Measurements from ENCODE around the gene BRF1. TPM values are rescaled to one million over a fixed set of nuclear protein-coding genes. Genes with fewer than 3 reads are reported as not detected.
A peak's percentile ranks its signal among the peaks of the same experiment; 100 is the strongest.

The BRF1 gene
- total RNA-seq, 1 donor from 2014 or later: 51.1 TPM

GRCh38 chr14:105214324-105214915 lies 86.4 kb downstream of the BRF1 start:
- no peak for TF ChIP-seq CTCF (conservative IDR thresholded peaks at IDR 0.05)
- no peak for DNase-seq (ENCODE audit: low read depth, low spot score)
- Mint-ChIP-seq H3K4me3 (no peak overlapping the region), H3K36me3 (ENCODE audit: low read depth) (peaks cover 10% of the 10 kb centered on the region), H3K27me3 (ENCODE audit: low read depth) (no peaks in the 10 kb centered on the region), H3K4me1 (no peaks in the 10 kb centered on the region), H3K27ac (ENCODE audit: unreplicated experiment) (no peak overlapping the region), H3K9me3 (no peaks in the 10 kb centered on the region)

- DNase-seq (ENCODE audit: low read depth, low spot score): no peak
- TF ChIP-seq CTCF (conservative IDR thresholded peaks at IDR 0.05): no peak
- no peaks in the 10 kb centered on the region for H3K27me3 Mint-ChIP-seq (ENCODE audit: low read depth)
- H3K4me3 Mint-ChIP-seq: no peak overlapping the region
- peaks cover 10% of the 10 kb centered on the region for H3K36me3 Mint-ChIP-seq (ENCODE audit: low read depth)
- peak overlapping the region; percentile 20 for H3K27ac Mint-ChIP-seq (ENCODE audit: unreplicated experiment)
- no peaks in the 10 kb centered on the region for H3K9me3 Mint-ChIP-seq
- no peaks in the 10 kb centered on the region for H3K4me1 Mint-ChIP-seq
Observed at GRCh38 chr14:105213361-105213760, 87.4 kb downstream of the BRF1 start.

- H3K36me3 Mint-ChIP-seq (ENCODE audit: low read depth): peaks cover 10% of the 10 kb centered on the region
- H3K4me1 Mint-ChIP-seq: no peaks in the 10 kb centered on the region
- no peak overlapping the region for H3K27ac Mint-ChIP-seq (ENCODE audit: unreplicated experiment)
- DNase-seq (ENCODE audit: low read depth, low spot score): no peak
- no peaks in the 10 kb centered on the region for H3K27me3 Mint-ChIP-seq (ENCODE audit: low read depth)
- H3K4me3 Mint-ChIP-seq: no peak overlapping the region
- no peak for TF ChIP-seq CTCF (conservative IDR thresholded peaks at IDR 0.05)
- no peaks in the 10 kb centered on the region for H3K9me3 Mint-ChIP-seq
Observed at GRCh38 chr14:105212541-105213300, 88.1 kb downstream of the BRF1 start.

- peaks cover 10% of the 10 kb centered on the region for H3K36me3 Mint-ChIP-seq (ENCODE audit: low read depth)
- DNase-seq (ENCODE audit: low read depth, low spot score): no peak
- TF ChIP-seq CTCF (conservative IDR thresholded peaks at IDR 0.05): no peak
- no peak overlapping the region for H3K4me3 Mint-ChIP-seq
- no peaks in the 10 kb centered on the region for H3K4me1 Mint-ChIP-seq
- no peaks in the 10 kb centered on the region for H3K9me3 Mint-ChIP-seq
- H3K27ac Mint-ChIP-seq (ENCODE audit: unreplicated experiment): no peak overlapping the region
- H3K27me3 Mint-ChIP-seq (ENCODE audit: low read depth): no peaks in the 10 kb centered on the region
Observed at GRCh38 chr14:105211758-105212089, 89.1 kb downstream of the BRF1 start.

- H3K4me1 Mint-ChIP-seq: no peaks in the 10 kb centered on the region
- peaks cover 10% of the 10 kb centered on the region for H3K36me3 Mint-ChIP-seq (ENCODE audit: low read depth)
- no peaks in the 10 kb centered on the region for H3K9me3 Mint-ChIP-seq
- H3K4me3 Mint-ChIP-seq: no peak overlapping the region
- no peak overlapping the region for H3K27ac Mint-ChIP-seq (ENCODE audit: unreplicated experiment)
- H3K27me3 Mint-ChIP-seq (ENCODE audit: low read depth): no peaks in the 10 kb centered on the region
- TF ChIP-seq CTCF (conservative IDR thresholded peaks at IDR 0.05): no peak
- no peak for DNase-seq (ENCODE audit: low read depth, low spot score)
Observed at GRCh38 chr14:105211086-105211757, 89.6 kb downstream of the BRF1 start.
